CD4-positive, alpha-beta T cell treated with Interleukin-10 for 1 hour (primary cell): Measurements from ENCODE around the gene SMG1.
A peak's percentile ranks its signal among the peaks of the same experiment; 100 is the strongest.

Experiments
- DNase-seq: peaks from one replicate; pipeline ENCODE4 v3.0.0-alpha.2; 2020

Gene SMG1

DNA sequence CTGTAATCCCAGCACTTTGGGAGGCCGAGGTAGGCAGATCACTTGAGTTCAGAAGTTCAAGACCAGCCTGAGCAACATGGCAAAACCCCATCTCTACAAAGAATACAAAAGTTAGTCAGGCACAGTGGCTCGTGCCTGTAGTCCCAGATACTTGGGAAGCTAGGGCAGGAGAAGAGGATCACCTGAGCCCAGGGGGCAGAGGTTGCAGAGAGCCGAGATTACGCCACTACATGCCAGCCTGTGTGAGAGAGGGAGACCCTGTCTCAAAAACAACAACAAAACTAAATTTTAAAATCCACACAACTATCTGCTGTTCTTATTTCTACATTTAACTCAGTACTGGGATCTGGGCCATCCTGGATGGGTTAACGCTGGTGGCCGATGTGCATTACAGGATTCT lies 83.6 kb downstream of the SMG1 start:
- no peak for DNase-seq

DNA sequence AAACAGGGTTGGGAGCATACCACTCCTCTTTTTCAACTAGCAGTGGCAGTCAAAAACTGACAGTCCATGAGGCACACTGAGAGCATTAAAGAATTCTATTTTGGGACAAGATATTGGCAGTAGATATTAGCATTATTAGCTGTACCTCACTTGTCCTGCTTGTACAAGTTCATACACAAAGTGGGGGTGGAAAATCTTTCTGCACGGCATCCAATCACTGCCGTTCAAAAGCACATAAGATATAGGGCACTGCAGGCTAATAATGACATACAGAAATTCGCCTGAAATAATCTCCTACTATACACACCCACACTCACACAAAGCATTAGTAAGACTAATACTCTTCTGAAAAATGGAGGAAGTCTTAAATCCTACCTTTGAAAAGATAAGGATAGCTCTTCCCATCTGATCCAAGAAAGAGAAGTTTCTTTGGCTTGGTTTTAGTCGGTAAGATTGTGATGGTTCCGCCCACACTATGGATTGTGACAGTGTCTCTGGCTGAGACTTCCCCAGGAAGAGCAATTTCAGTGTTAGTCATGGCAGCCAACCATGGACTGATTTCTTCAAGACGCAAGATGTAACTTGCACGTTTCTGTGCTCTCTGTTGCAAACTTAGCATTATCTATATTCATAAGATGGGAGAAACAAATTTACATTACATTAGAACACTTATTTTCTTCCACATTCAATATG lies 84.2 kb downstream of the SMG1 start:
- DNase-seq: no peak

DNA sequence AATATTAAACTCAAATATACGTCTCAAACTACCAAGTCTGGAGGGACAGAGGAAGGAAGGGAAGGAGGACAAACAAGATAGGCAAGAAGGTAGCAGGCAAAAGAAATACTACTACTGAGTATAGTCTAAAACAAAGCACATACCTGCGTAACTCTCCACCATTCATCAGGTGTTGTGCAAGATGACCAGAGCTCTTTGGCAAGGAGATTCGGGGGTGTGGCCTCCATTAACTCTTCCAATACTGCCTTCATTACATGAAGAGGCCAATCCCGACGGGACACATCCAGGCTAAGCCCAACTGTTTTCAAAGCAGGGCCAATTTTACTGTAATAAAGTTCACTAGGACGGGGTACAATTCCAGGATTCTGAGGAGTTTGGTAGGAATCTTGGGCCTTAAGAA lies 86.7 kb downstream of the SMG1 start:
- no peak for DNase-seq

DNA sequence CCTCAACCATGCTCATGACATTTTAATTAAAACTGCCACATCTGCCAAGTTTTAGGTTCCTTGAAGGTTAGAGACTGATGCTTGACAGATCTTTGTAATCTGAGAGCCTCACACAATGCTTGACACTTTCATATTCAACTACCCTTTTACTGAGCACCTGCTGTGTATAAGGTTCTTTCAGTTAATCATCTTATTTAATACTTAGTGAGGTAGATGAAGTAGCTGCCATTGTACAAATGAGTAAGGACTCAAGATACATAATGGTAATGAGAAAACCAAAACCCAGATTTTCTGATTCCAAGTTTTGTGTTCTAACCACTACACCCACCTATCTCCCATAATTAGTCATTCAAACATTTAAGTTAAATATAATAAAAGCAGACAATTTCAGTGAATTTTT lies 89.5 kb downstream of the SMG1 start:
- no peak for DNase-seq

DNA sequence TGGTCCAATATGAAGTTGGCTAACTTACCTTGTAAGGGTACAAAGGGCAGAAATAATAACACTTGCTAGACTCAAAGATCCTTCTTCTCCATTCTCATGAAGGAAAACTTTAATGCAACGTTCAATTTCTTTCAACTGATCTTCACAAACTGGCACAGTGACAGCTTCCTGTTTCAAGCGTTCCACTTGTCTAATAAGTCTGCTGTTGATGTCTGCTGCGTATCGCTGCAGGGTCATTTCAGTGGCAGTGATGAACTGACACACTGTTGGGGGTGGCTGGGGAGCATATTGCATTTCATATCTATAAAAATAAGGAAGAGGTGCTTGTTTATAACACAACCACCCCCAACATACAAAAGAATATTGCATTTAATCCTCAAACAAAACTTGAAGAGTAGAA lies 91.3 kb downstream of the SMG1 start:
- no peak for DNase-seq

DNA sequence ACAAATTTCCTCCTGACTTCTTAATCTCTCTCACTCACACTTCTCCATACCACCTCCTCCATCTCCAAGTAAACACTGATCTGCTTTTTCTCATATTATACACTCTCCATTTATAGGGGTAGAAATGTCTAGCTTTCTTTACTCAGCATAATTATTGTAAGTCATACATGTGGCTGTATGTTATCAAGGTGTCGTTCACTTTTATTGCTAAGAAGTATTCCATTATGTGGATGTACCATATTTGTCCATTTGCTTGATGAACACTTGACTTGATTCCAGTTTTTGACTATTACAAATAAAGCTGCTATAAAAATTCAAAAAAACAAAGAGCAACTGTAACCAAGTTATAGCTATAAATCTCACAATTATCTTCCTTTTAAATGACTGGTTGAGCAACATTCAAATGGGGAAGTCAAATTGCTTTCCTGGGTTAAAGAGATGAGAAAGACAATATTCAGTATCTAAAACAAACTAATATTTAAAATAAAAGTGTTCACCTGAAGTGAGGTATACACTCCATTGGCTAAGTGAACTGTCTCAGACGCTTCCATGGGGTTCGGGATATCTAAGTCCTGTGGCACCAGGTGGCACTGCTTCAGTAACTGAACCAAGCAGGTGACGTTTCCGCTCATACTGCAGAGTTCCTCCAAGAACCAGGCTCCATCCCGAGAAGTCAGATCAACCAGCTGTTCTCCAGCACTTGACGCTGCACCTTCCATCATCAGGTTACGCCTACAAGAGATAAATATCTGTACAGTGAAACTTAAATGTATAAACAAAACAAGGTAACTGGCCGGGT lies 92.3 kb downstream of the SMG1 start:
- no peak for DNase-seq

DNA sequence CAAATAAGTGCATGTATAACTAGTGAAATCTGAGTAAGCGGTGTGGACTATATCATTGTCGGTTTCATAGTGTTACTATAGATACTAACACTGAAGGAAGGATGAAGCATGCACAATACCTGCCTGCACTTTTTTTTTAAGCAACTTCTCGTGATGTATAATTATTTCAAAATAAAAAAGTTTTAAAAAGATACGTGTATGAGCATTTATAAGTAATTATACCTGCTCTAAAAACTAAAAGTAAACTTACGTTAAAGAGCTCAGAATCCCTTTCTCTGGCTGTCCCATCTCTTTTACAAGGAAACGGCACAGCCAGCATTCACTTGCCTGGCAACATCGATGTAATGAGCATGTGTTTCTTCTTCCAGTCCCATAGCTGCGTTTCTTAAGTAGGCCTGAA lies 93.6 kb downstream of the SMG1 start:
- no peak for DNase-seq

DNA sequence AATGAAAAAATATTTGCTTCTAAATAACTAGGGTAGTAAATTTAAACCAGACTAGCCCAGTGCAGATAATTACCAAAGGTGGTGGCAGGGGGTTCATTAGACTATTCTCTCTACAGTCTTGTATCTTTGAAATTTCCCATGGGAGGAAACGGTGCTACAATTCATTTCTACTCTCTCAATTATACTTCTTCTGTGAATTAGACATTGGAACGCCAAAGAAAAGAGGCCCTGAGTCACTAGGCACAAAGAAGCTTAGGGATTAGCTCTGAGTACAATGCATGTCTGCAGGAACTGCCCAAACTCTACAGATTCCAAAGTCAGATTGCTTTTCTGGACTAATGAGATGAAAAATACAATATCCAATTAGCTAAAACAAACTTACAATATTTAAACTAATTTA lies 94.2 kb downstream of the SMG1 start:
- no peak for DNase-seq

DNA sequence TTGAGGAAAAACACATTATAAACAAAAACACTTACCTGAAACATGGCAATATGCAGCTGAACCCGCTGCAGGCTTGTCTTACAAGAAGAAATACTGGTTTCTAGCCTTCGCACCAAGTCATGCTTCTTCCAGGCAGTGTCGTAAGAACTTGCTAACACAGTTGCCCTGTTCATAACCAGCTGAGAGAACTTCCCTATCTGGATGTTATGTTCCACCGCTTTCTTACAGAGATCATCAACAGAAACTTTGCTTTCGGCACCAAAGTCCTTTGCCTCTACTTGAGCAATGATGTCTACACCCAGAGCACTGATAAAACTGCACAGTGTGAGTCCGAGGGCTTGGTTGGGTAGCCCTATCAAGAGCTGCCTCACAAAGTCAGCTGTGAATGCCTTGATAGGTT lies 97.0 kb downstream of the SMG1 start:
- DNase-seq: no peak

DNA sequence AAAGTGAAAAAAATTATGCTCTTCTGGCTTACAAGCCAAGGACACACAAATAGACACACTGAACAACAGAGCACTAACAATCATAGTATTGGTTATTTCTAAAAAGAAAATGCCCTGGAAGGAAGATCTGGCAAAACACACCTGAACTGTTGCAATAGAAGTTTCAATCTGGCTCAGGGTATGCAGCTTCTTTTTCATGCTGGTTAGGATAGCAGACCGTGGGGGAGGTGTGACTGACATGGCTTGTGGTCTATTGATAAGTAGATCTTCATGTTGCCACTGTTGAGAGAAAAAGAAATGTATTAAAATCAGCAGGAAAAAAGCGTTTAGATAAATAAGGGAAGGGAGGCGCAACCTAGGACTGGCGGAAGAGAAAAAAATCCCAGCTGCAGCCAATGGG lies 98.3 kb downstream of the SMG1 start:
- DNase-seq: no peak

DNA sequence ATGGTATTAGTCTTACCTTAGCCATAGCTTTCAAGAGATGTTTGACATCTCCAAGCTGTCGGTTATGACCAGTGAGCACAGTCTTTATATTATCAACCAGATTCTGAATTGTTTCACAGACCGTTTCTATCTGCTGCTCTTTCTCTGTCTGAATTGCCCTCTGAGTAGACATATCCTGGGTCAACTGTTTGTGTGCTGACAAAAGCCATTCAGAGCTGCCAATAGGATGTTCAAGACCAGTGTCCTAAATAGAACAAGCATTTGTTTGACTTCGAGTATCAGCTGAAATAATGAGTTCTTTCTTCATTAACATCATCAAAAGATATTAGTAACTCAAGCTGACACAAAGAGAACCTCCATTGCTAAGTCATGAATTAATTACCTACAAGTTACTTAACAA lies 109.9 kb downstream of the SMG1 start:
- no peak for DNase-seq

DNA sequence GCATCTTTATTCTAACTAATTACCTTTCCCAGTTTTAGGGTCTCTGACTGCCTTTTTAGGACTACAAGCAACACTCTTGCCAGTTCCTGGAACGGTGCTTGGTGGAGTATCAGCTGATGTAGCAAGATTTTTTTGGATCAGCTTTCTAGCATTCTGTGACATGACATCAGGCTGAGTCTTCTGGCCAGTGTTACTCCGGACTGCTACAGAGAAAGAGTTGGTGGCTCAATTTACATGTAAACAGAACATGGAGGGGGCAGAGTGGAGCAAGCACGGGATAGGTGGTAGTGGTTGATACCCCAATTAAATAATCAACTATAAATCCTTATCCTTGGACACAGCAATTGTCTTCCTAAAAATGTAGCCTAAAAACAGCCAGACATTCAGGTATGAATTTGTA lies 114.3 kb downstream of the SMG1 start:
- no peak for DNase-seq

DNA sequence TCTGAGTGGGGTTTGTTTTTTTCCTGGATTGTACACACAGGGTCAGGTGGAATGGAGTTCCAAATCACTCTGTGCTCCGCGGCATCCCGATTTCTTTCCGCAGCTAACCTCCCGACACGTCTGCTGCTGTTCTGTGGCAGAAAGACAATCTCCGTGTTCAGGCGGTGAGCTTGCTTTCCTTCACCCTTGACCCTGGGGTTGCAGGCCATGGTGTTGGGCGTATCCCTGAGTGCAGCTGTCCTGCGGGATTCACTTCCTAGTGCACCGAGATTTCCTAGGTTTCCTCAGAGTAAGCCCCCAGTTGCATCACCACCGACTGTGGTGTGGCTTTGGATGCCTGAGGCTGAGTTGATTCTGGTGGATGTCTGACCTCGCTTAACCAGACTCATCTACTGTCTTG lies 117.0 kb downstream of the SMG1 start:
- no peak for DNase-seq

DNA sequence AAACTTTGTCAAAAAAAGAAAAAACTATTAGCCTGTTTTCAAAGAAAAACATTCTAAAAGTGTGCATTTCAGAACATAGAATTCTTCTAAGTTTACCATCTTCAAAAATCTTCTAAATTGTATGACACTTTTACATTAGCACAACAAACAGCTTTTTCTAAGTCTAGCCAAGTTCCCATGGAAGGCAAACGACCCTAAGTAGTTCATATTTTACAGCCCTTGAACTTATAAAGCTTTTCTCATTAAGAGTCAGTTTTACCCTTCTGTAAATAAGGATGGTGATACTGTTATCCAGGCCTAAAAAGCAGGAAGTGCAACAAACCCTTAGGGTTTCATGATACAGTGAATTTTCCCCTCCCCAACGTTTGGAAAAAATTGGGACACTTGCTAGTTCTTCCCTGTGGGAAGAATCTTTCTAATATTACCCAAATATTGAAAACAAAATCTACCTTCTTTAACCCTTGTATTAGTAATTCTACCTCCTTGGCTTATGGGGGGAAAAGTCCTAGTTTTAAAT lies 120.9 kb downstream of the SMG1 start:
- no peak for DNase-seq

DNA sequence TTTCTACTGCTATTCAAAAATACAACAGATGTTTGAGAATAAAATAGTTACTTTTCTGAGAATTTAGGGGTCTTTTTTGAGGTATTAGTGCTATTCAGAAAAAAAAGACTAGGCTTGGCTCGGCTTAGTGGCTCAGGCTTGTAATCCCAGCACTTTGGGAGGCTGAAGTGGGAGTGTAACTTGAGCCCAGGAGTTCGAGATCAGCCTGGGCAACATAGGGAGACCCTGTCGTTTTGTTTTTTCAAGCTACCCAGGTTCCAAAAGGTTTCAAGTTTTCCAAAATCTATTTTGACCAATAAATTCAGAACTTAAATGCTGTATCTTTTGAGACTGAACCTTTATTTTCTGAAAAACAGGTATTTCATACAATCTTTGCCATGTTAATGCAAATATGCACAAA lies 121.7 kb downstream of the SMG1 start:
- no peak for DNase-seq

DNA sequence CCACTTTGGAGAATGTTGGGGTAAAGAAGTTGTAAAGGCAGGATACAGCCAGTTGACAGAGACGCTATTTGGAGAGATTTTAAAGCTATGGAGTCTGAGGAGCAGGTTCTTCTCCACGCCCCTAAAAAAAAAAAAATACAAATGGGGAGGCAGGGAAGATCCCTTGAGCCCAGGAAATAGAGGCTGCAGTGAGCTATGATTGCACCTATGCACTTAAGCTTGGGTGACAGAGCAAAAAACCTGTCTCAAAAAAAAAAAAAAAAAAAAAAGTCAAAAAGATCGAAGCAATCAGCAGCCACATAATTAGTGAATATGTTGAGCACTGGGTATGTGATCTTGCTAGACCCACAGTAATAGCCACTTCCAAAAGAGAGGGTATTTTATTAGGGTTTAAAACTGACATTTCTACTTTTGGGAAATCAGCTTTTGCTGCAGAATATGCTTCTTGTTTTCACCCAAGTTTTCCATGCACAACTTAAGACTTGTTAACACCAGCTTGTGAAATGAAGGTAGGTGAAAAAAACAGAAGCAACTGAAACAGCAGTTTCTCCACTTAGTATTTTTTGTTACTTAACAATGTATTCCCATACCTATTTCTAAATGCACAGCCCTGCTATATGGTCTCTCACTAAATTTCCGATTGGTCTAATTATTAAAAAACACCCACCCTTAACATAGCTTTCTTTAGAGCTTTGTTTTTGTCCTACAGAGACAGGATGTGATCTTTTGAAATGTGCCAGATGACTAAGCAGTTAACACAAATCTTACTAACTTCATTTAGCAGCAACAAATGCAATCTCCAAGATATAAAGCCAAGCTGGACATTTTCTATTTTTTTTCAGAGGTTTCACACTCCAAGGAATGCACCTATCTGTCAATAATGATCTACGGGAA lies 122.4 kb downstream of the SMG1 start:
- no peak for DNase-seq

DNA sequence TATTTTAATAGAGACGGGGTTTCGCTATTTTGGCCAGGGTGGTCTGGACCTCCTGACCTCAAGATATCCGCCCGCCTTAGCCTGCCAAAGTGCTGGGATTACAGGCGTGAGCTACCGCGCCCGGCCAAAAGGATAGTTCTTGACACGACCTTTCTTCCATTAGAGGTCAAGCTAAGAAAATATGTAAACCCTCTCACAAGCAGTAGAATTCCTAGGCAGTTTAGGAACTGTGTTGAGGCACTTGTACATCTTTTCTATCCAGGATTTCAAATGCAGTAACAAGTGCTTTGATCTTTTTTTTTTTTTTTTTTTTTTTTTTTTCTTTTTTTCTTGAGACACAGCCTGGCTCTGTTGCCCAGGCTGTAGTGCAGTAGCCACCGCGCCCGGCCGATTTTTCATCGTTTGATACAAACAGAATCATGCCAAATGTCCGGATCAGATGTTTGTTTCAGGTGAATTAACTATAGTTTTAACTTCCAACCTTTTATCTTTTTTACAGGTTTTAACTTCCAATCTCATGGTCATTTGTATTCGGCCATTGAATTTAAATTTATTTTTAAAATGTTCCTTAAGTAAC lies 123.4 kb downstream of the SMG1 start:
- DNase-seq: no peak

DNA sequence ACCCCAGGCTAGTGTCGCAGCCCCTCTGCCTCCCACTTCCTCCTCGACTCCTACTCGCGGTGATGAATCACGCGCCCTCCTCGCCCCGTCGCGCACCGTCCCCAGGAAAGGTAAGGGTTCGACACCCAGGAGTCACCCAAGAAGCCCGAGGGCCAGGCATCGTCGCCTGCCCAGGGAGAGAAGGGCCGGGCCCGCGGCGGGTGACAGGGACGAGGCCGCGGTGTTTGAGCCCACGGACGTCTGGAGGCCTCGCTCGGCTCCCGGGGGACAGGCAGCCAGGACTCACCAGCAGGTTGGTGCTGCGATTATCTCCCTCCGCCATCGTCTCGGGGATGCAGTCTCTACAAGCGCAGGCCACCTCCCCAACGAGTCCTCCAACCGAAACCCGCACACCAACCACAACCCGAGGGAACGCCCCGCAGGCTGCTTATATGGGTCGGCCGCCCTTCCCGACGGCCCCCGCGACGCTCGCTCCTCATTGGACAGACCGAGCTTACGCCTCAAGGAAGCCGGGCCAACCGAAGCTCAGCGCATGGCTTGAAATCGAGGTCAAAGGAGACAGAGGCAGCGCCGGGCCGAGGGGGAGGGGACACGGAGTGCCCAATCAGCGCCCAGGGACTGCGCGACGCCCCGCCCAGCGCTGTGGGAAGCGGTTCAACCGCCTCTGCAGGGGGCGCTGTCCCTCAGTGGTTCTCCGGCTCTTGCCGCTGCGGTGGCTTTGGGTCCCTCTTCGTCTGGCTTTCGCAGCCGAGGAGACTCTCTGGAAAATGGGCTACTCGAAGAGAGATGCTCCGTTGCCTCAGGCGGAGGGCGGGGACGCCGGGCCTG lies 124.8 kb downstream of the SMG1 start, which contains the start of gene ARL6IP1:
TSS of gene ARL6IP1 (minus strand) at position 405 of the 828 bp plus-strand sequence. CDS start at position 322, 83 bp downstream.
- peak; percentile 99 for DNase-seq

DNA sequence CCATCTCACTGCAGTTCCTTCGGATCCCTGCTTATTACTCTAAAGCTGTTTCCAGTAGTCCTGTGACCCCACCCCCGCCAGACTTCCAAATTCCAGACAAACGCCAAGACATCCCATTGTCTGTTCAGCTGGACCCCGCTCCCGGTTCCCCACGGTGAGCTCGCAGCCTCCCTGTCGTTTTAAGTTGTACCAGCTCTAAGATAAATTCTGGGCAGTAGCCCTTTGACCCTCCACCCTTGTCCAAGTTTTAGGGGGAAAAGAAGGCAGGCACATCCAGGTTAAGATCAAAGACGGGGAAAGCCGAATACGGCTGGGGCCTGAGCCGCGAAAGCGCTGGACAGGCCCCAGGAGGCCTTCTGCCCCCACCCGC lies 125.4 kb downstream of the SMG1 start:
- DNase-seq: no peak

DNA sequence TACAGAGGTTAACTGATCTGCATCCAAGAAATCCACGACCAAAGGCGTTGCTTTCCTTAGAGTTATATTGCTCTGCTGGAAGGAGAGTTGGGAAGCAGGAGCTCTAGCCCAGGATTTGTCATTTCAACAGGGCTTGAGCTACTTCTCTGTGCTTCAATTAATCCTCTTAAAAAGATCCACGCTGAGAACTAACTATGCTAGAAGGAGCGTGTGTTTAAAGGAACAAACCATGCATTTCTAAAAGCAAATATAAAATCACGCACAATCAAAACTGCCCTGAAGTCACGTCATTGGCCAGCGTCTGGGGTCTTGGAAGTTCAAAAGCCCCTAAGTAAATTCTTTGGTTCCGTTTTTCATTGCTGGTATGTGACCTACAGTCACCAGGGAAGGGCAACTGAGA lies 125.9 kb downstream of the SMG1 start:
- DNase-seq: no peak

DNA sequence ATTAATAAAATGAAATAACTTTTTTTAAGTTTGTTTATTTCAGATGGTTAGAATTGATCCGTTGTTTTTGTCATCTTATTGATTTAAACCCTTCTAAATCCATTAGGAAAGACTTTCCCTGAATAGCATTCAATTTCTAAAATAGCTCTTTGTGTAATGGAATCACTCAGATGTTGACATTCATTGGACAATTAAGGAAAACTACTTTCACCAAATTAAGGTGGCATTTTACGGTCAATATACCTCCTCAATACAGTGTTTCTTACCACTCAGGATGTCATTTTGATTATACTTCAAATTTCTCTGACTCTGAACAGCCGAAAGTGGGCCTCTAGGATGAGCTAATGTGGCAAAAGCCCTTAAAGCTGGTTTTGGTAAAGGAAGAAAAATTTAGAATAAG lies 126.7 kb downstream of the SMG1 start:
- DNase-seq: no peak

DNA sequence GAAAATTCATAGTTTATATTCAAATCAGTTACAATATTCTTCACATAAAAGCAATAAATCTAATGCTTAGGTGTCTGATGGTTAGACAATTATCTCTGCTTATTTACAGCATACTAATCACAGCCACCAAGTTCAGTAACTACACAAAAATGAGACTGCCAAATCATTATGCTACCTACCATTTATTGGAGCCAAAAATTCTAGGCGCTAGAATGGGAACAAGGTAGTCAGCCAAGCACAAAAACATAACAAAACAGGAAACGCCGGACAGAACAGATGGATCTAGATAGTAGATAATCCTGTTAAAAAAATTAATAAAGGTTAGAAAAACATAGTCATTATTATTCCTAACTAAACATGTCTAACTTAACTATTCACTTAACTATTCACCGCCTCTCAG lies 128.5 kb downstream of the SMG1 start:
- no peak for DNase-seq
